ENCODE measurements around the gene FADS1.

FADS1 gene

DNA sequence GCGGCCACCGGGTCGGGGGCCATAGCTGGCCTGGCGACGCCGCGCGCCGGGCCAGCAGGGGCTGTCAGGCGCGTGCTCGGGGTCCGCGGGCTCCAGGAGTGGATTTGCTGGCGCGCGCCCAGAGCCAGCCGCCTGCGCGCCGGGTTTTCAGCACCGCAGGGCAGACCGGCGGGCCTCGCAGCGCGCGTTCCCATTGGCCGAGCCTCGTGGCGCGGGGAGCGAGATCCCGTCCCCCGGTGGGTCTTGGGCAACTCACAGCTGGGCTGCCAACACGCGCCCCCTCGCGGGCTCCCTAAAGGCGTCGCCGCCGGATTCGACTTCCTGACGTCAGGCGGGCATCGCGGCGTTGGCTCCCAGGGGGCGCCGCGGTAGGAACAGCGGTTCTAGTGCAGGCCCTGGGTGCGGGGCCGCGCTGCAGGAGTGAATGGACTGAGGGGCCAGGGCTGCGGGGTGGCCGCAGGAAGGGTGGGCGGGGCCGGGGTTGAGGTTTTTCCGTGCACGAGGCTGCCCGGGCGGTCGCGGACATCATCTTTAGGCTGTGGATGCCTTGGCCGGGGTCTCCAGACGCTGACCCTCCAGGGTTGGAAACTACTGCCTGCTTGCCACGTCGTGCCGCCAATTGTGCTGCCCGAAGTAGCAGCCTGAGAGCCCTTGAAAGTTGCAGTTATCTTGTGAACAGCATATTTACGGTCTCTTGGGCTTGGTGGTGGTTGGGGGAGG lies at the start of gene FADS1:
Gene FADS1 (minus strand): TSS at position 268 of the 720 bp plus-strand sequence. CDS start 74 bp downstream, at position 194.
- peak; percentile 99 for DNase-seq

DNA sequence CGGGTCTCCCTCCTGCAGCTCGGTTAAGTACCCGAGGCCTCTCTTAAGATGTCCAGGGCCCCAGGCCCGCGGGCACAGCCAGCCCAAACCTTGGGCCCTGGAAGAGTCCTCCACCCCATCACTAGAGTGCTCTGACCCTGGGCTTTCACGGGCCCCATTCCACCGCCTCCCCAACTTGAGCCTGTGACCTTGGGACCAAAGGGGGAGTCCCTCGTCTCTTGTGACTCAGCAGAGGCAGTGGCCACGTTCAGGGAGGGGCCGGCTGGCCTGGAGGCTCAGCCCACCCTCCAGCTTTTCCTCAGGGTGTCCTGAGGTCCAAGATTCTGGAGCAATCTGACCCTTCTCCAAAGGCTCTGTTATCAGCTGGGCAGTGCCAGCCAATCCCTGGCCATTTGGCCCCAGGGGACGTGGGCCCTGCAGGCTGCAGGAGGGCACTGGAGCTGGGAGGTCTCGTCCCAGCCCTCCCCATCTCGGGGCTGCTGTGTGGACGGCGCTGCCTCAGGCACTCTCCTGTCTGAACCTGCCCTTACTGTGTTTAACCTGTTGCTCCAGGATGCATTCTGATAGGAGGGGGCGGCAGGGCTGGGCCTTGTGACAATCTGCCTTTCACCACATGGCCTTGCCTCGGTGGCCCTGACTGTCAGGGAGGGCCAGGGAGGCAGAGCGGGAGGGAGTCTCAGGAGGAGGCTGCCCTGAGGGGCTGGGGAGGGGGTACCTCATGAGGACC lies 49.6 kb upstream of the FADS1 start:
- no peak for DNase-seq

DNA sequence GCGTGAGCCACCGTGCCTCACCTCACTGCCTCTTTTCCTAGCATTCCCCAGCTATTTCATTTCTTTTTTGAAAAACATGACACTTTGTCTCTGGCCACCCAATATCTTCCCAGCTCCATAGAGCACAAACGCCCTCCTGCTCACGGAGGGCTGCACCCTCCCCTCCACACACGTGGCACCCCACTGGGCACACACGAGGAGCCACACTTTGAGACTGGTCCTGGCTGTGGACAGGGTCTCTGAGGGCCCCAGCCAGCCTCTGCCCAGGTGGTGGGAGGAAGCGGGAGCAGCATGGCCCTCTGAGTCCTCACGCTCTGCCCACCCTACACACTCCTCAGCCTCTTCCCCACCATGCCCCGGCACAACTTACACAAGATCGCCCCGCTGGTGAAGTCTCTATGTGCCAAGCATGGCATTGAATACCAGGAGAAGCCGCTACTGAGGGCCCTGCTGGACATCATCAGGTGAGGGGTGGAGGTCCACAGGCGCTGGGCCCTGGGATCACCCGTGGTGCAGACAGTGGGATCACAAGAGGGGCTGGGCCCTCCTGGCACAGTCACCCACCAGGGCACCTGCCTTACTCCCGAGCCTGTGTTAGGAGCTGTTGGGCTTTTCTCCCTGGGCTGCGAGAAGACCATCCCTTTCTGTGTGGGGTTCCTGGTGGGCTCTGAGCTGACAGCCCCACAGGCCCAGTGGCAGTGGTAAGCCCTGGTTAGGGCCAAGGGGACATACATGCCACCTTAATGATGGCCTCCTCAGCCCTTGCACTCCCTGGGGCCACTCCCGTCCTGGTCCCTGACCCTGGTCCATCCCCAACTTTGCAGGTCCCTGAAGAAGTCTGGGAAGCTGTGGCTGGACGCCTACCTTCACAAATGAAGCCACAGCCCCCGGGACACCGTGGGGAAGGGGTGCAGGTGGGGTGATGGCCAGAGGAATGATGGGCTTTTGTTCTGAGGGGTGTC lies 48.3 kb upstream of the FADS1 start:
- no peak for DNase-seq

DNA sequence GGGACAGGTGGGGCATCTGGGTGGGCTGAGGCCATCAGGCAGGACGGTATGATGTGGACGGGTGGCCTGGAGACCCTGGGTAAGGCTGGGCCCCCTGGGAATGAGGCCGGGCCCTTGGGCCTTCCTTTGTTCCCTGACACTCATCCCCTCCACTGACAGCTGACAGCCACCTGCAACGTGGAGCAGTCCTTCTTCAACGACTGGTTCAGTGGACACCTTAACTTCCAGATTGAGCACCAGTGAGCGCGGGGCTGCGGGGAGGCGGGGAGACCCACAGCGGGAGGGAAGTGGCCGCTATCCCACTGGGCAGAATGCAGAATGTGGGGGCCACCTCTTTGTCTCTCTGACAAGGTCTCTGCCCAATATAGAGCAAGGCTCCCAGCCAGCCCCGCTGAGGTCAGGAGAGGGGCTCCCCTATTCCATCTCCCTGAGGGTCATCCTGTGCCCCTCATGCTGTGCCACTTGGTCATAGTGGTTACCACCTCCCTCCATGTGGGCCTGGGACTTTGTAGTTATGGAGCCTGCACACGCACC lies 46.8 kb upstream of the FADS1 start:
- DNase-seq = no peak

DNA sequence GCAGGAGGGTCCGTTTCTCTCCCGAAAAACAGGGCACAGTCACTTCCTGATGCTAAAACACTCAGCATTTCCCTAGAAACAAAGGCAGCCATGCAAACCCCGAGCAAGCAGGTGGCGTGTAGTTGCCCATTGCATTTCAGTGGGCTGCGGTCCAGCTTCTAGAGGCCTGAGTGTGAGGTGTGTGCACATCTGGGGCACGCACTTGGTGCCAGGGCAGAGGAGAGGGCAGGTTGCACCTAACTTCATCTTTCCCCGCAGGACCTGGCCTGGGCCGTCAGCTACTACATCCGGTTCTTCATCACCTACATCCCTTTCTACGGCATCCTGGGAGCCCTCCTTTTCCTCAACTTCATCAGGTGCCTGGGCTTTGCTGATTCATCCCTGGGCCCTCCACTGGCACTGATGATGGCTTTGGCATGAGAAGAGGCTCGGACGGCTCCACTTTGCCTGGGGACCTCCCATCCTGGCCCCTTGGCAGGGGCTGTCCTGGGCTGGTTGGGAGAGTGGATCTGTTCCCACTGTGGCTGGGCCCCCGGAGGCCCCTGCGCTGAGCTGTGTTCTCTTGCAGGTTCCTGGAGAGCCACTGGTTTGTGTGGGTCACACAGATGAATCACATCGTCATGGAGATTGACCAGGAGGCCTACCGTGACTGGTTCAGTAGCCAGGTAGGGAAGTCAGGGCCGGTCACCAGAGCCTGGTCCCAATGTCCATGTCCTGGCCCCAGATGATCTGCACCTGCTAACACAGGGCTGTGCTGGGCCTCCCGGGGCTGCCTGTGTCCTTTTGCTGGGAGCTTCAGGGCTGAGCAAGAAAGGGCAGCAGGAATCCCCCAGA lies 46.1 kb upstream of the FADS1 start:
- no peak for DNase-seq

- no peak for DNase-seq
Measured at GRCh38 chr11:61861634-61862033, 44.8 kb upstream of the FADS1 start.

DNA sequence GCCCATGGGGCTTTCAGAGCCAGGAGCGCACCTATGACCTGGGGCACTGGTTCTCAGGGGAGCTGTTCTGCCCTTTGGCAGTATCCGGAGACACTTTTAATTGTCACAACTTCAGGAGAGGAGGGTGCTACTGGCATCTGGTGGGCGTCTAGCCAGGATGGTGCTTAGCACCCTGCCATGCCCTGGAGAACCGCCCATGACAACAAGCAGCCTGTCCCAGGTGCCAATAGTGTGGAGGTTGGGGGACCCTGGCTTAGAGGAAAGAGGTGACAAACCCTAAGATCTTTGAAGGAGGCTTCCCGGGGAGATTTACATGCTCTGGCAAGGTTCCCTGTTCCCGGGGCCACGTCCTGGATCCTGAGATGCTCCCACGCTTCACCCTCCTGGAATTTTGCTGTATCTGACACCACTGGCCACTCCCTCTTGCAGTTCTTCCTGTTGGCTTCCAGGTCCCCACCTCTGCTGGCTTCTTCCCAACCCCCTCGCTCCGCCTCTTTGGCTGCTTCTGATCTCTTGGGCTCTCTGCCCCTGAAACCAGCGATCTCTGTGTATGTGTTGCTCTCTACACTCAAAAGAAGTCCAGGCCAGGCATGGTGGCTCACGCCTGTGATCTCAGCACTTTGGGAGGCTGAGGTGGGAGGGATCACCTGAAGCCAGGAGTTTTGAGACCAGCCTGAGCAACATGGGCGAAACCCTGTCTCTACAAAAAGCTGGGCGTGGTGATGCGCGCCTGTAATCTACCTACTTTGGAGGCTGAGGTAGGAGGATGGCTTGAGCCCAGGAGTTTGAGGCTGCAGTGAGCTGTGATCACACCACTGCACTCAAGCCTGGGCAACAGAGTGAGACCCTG lies 43.5 kb upstream of the FADS1 start:
- no peak for DNase-seq

DNA sequence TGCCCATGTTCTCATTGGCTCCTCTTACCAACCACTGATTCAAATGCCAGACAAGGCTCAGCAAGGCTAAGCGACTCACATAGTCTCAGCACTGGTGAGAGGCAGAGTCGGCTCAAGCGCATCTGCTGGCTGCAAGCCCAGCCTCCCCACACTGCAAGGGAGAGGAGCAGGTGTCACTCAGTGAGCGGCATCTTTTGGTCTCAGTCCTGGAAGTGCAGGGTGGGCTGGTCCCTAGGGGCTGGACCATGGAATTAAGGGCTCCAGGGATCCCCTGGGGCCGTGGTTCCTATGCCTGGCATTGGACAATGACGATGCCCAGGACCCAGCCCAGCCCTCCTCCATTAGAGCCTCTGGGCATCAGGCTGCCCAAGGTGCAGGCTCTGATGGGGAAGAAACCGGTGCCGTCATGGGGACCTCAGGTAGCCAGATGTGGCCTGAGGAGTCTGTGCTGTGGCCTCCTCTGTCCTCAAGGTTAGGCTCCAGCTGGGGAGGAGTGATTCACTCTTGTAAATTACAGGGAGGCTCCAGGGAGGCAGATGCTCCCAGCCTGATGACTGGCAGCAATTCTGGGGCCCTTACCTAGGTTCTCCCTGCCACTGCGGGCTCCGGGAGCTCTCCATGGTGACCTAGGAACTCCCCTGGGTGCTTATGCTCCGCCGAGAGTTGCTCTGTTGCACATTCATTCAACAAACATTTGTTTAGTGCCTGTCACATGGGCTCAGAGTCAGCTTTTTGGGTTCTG lies 39.3 kb upstream of the FADS1 start:
- no peak for DNase-seq

DNA sequence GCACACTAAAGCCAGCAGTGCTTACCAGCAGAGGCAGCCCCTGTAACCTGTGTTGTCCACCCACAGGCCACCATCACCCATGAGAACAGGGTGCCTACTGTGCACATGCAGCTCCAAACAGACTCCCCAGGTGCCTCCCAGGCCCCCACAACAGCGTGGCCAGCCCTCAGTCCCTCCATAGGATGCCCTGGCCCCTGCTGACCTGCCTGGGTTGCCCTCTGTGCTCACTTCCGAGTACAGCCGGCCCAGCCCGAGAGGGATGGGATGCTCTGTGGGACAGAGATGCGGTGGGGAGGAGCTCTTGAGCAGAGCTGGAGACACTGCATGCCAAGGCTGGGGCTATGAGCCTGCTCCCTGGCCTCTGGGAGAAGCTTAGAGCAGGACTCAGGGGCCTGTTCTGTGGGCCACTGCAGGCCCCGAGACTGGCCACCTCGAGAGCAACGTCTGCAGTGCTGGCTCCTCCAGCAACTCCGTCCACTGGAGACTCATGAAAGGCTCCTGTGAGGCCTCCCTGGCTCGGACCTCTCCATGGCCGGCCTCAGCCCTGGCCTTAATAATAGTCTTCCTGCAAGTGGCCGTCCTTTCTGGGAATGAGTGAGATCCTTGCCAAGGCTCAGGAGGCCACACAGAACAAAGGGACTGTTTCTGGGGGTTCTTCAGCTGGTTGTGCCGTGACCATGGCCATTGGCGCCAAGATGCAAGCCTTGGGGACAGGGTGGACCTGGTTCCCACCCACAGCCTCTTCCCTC lies 38.3 kb upstream of the FADS1 start:
- no peak for DNase-seq

GRCh38 chr11:61854206-61854895 lies 37.5 kb upstream of the FADS1 start:
- DNase-seq = no peak

DNA sequence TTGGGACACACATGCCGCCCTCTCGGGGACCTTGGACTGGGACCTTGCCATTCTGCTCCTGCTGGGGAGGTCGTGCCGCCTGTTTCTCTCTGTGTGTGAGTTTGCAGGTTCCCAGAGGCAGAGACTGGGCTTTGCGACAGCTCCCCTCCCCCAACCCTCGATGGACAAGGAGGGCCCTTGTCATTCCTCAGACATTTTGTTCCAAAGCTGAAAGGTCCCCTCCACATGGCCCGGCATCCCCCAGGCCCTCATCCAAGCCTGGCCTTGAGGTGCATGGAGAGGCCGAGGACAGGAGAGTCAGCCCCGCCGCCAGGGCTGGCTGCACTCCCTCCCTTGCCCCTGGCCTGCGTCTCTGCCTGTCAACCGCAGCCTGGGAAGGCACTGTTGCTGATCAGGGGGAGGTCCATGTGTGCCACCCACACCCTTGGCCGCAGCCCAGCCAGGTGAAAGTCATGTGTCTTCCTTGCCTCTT lies 36.9 kb upstream of the FADS1 start:
- DNase-seq = no peak

GRCh38 chr11:61851900-61852295 lies 35.1 kb upstream of the FADS1 start:
- no peak for DNase-seq

GRCh38 chr11:61851113-61851899 lies 34.5 kb upstream of the FADS1 start:
- DNase-seq = no peak

GRCh38 chr11:61850687-61851086 lies 33.9 kb upstream of the FADS1 start:
- no peak for DNase-seq

DNA sequence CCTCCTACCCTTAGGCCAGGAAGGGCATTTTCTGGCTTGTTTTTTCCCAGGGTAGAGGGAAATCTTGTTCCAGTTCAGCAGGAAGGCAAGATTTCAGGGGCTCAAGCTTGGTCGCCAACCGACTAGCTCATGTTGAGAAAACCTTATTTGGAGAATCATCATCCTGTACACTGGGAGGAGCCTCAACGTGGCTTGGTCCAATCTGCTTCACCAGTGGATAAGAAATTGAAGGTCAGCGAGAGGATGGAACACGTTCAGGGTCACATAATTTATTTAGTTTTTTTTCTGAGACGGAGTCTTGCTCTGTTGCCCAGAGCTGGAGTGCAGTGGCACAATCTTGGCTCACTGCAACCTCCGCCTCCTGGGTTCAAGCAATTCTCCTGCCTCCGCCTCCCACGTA lies 31.8 kb upstream of the FADS1 start:
- no peak for DNase-seq

- DNase-seq = no peak
Measured at GRCh38 chr11:61847914-61848581, 31.2 kb upstream of the FADS1 start.

DNA sequence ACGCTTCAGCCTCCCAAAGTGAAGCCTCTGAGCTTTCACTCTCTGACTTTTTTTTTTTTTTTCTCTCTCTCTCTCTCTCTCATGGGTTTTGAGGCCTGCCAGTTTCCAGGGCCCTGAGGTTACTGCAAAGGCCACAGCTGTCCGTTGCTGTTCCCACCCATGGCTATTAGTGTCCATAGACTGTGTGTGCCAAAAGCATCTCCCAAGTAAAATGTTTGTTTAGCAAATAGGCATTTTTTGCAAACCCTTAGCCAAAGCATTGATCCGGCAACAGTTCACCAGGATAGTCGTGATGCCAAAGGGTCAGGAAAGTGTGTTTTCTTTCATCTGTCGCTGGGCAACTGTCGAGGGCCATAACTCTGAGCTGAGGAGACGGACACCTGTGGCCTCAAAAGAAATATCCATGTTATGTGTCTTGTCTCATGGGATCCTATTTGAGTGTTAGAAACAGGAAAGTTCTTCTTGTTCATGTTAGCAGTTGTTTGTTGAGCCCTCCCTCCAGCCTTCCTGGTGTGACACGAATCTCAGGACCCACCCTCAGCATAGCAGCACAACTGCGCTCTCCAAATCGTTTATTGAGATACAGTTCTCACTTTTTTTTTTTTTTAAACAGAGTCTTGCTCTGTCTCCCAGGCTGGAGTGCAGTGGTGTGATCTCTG lies 29.7 kb upstream of the FADS1 start:
- DNase-seq = no peak

All from COR-L47 (cell line).